ENCODE results near the gene SCFD2. TPM values are rescaled to one million over a fixed set of nuclear protein-coding genes. Genes with fewer than 3 reads are reported as not detected.

SCFD2 gene
- polyA plus RNA-seq, 1 donor = 10.3 TPM

DNA sequence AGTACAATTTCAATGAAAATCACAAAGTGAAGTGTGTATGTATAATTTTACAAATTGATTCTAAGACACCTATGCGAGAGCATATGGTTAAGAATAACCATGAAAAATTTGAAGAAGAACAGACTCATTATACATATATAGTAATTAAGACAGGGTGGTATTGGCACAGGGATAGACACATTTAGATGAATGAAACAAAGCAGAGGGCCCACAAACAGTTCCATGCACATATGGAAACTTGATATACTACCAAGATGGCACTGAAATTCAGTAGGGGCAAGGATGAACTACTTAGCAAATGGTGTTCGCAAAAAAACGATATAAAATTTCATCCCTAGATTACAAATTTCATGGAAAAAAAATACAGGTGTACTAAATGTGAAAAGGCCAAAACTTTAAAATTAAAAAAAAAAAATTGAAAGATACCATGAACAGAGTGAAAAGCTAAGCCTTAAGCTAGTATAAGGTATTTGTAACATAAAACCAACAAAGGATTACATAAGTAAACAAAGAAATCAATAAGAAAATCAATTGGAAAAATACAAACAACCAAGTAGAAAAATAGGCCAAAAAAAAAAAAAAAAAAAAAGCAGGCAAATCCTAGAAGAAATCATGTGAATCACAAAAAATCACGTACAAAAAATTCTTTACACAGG, 418.3 kb downstream of the SCFD2 start:
- no peak for DNase-seq

DNA sequence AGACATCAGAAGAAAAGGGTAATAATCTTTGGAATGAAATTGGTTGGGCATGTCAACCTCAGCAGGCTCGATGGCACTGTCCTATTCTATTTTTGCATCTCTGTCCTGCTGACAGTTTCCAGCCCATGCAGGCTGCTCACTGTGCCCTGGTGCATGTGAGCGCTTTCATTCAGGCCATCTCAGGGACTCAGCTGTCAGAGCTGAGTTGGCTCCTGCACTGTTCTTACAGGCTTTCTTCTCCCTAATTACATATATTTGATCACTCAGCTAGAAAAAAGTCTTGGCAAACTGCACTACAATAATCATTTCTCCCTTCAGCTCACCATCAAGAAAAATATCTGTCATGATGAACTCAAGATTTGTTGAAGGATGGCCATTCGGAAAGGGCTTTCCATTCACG, 419.0 kb downstream of the SCFD2 start:
- DNase-seq = no peak

DNA sequence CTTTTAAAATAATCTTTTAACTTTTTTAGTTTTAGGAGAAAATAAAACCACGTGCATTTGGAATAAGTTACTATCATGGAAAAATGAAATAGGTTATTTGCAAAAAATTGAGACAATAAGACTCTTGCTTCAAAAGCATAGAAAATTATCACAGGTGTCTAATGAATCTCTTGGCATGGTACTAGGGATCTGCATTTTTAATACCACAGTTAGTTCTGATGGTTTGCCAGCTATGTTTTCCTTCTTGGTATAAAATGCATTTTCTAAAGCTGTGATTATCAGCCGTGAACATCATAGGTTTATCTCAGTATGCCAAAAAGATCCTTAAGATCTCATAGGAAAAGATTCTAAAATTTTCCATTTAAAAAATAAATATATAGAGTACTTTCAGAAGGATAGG, 419.9 kb downstream of the SCFD2 start:
- DNase-seq = no peak

DNA sequence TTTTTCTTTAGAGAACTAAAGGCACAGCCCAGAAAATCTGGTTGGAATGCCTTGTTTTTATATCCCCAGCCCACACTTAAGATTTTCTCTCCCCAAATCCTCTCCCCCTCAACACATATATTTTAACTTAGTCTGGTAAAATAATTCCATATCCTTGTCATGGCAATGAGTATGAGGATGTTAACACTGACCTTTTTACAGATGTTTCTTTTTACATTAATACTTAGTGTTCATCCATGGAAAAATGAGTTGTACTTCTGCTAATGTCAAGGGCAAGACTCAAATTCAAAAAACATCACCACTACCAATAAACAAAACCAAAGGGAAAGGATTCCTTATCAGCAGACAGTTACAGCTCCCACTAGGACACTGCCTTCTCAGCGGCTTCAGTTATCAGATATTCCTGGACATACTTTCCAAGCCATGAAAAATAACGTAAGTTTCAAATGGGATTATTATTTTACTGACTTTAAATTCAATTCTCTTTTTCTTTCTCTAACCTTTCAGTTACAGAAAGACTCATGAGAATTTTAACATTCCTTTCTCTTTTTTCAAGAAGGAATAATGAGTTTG, 420.4 kb downstream of the SCFD2 start:
- DNase-seq = no peak

DNA sequence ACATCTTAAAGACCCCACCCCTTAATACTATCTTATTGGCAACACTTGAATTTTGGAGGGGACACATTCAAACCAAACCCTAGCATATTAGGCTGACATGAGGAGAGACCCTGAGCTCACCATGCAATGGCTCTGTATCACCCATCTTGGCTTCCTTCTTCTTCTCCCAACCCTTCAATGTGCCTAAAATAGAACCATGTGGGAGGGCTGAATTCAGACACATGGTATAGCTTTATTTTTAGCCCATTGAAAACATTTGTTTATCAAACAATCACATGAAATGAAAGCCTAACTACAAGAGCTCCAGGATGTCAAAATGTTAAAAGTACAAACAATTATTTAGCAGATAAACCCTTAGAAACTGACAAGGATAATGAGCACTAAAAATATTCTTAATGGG, 422.2 kb downstream of the SCFD2 start:
- DNase-seq = no peak

DNA sequence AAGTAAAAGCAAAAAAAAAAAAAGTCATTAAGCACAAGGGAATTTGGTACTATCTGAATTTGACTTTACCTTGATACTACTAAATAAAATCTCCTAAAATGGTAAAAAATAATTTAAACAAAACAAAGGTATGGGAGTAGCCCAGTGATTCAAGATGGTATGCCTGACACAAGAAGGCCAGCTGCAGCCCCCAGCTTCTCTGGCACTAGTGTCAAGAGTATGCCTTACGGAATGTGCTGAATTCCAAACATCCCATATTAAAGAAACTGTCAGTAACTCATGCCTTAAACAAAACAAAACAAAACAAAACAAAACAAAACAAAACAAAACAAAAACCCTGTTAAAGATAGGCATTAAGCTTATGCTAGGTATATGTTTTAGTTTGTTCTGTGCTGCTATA, 422.9 kb downstream of the SCFD2 start:
- no peak for DNase-seq

DNA sequence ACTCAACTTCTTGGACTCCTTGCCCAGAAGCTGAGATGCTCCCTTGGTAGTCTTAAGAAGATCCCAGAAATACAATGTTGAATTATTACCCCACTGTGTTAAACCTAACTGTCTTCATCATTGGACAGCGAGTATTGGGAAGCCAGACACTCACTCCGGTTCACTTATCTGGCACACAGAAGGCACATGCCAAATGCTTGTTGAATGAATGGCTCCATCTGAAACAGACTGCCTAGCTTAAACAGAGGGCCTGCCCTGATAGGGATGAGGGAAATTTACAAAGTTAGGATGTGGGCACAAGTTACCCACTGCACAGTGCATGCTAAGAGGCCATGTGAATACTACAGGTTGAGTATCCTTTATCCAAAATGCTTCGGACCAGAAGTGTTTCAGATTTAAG, 424.4 kb downstream of the SCFD2 start:
- no peak for DNase-seq

DNA sequence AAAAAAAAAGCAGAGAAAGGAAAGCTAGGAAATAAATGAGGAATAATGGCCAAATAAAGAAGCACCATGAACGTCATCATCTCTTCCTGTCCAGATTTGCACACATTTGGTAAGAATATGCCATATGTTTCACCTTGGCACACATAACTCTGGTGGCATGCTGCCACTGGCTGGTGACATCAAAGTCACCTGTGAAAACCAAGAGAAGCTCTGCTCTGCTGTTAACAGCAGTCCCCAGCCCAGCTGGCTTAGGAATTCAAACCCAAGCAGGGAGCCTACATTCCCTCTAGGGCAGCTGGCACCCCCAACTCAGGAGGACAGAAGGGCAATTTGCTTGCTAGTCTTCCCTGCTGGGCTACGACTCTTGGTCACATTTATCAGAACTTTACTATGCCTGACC, 426.1 kb downstream of the SCFD2 start:
- no peak for DNase-seq

DNA sequence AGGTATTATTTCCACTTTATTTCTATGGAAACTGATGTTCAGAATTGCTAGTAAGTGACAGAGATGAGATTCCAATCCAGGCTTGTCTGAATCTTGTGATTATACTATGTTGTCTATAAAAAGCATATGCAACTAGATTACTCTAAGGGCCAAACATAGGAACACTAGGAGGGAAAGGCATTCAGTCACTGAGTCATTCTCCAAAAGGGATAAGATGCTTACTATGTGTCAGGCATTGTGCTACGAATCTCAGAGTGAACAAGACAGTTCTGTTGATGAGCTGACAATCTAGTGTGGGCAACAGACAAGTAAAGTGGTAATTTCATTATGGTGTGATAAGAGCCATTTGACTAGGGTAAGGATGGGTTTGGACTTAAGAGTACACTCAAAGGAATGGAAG, 426.5 kb downstream of the SCFD2 start:
- DNase-seq = no peak

DNA sequence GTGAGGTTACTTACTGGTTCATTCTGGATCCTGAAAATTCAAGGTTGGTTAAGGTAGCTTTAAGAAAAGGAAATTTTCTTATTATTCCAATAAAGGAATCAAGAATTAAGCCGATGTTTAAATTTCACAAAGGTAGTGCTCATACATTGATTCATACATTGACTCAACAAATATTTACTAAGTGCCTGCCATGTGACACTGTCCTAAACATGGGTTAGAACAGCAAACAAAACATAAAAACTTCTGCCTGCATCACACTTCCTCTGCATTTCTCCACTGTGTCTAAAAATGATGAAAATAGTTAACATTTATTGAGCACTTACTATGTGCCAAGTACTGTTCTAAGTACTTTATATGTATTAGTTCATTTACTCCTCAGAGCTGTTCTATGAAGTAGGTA, 428.0 kb downstream of the SCFD2 start:
- DNase-seq = no peak

DNA sequence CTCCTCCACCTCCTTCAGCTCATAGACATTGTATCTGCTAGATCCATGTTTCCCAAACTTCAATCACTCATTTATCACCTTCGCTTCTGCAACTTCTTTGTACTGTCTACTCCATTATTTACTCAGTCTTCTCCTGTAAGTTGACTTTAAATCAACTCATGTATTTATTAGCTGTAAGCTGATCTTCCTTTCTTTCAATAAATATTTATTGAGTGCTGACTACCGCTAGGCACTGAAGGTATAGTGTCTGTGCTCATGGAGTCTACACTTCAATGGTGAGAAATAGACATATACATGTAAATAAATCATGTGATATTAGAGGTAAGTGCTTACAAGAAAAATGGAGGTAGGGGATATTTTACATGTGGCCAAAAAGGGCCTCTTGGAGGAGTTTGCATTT, 429.1 kb downstream of the SCFD2 start:
- no peak for DNase-seq

DNA sequence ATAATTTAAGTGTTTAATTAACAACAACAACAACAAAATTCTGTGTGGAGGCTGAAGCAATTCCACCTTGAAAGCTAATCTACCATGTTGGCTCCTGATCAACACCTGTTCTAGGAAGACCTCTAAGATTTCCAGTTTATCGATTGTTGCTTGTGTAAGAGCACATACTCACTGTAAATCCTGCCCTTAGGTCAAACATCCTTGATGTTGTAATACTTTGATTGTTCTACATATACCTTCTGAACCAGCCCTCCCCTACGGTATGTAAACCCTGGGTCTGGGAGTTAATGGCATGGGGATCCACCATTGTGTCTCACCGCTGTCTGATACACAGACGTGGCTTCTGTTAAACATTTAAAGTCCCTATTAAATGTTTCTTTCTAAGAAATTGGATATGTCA, 430.5 kb downstream of the SCFD2 start:
- DNase-seq = no peak

DNA sequence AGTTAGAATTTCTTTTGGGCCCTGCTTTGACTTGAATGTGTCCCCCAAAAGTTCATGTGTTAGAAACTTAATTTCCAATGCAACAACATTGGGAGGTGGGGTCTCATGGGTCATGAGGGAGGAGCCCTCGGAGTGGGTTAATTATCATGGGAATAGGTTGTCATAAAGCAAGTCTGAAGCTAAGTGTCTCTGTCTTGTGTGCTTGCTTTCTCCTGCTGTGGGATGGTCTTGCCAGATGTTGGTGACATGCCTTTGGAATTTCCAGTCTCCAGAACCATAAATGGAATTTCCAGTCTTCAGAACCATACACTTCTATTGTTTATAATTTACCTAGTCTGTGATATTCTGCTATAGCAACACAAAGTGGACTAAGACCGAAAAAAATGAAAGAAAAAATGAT, 432.1 kb downstream of the SCFD2 start:
- no peak for DNase-seq

DNA sequence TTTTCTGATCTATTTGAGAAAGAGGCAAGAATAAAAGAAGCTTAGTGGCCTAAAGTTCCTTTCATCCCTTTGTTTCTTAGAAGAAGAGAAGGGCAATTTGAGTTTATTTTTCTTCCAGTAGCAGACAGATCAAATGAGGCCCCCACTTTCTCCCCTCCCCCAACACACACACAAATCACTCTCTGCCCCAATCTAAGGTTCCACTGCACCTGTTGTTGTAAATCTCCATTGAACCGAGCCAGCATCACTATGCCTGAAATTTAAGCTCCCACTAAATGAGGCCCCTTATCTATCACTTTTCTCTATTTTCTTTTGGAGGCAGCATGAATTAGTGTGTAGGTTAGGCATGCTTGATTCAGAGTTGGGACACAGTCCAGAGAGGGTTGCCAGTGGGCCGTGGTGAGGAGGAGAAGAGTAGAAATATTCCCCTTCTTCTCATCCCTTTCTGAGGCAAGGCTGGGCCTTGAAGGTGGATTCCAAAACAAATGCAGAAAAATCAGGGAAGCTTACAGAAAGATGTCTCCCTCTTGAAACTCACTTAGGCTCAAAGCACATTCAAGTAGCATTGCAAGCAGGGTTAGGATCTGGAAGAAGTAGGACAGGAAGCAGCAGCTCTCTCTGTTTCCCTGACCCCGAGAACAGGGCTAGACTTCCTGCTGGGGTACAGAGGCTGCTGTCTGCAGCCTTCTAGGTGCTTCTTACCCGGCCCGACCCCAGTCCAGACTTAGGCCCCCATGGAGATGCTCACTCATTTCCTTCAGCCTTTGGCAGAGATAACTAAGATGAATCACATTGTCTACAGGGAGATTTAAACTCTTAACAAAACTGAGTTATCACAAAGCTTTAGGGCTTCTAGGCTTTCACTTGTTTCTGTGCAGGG, 433.0 kb downstream of the SCFD2 start:
- no peak for DNase-seq

DNA sequence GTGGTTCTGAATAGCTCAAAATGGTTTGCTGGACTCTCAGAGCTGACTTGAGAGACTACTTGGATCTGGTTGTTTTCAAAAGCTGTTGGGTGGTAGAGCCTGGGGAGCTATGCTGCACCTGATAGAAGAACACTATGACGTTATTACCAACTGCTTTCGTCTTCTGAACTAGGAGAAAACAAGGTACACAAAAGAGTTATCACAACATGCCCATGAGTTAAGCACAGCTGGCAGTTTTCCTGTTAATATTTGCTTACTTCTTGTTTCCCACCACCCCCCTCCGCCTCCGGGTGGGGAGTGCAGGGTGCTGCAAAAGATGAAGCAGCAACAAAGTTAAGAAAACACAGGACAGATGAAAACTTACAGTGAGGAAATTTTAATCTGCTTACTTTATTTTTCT, 434.6 kb downstream of the SCFD2 start:
- DNase-seq = no peak

DNA sequence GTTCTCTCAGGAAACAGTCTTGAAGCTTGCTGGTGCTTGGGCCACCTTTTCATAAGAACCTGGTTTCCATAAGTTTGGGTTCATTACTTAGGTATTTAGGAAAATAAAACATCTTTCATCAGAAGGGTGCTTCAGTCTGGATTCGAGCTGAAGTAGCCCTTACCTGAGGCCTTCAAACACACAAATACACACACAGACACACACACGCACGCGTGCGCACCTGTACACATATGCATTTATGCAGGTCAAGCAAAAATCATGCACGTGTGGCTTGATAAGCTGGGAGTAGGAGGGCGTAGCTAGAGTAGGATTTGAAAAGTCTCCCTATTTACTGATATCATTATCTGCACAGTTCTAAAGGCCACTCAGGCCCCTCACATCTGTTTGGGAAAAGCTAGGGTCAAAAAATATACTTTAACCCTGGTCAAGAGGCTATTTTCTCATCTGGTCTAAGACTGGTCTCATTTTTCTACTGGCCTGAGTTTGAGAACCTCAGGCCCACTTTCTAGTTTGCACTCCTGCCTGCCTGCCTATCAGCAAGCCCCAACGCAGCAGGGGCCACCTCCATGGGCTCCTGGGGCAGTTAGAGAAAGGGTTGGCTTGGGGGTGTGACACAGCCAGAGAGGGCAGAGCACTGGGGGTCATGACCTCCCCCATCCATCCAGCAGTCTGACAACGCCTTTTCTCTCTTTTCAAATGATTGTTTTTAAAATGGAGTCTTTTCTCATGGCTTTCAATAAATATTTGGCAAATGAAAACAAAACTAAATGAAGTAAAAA, 439.5 kb downstream of the SCFD2 start:
- DNase-seq = no peak

DNA sequence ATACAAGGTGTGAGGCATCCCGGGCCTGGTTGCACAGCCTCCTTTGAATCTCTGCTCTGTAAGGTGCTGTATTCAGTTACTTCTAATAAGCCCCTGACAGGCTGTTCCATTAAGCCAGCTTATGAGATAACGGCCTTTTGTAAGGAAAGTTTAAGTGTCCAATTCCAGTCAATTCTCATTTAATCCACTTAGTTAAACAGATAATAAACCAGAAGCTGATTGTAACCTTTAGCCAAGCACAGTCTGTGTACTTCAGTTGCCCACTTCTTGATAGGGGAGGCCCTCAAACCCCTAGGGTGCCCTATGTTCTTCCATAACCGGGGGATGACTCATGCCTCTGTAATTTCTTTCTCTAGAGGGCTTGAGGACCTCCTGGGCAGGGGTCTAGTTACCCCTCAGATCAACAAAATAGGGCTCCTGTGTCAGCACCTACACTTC, 440.3 kb downstream of the SCFD2 start:
- no peak for DNase-seq

DNA sequence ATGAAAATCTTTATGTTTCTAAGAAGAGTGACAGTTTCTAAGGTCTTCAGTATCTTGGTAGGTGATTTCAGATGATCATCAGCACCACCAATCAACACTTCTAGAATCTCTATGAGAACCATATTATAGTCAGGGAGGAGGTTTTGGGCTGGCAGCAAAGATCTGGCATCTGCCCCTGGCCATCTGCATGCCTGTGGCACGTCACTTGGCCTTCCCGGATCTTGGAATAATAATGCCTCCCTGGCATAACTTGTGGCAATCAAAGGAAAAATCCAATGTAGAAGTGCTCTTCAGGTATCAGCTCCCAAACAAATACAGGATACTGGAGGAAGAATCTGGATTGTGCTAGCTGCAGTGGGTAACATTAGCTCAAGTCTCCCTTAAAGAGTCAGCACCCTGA, 446.4 kb downstream of the SCFD2 start:
- DNase-seq = no peak

DNA sequence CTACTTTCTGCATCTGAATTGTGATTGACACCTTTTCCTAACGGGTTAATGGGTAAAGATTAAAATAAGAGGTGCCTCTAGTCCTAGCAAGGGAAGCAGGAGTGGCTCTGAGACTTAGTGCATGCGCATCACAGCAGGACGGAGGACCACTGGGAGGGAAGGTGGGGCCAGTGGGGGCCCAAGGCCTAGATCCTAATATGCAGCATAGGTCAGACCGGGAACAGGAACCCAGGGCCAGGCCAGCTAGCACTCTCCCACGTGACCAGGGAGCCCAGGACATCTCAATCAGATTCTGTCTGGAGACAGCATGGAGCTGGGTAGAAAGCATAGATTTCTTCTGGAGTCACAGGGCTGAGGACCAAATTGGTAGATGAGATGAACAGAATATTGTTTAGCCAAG, 448.0 kb downstream of the SCFD2 start:
- DNase-seq = no peak

DNA sequence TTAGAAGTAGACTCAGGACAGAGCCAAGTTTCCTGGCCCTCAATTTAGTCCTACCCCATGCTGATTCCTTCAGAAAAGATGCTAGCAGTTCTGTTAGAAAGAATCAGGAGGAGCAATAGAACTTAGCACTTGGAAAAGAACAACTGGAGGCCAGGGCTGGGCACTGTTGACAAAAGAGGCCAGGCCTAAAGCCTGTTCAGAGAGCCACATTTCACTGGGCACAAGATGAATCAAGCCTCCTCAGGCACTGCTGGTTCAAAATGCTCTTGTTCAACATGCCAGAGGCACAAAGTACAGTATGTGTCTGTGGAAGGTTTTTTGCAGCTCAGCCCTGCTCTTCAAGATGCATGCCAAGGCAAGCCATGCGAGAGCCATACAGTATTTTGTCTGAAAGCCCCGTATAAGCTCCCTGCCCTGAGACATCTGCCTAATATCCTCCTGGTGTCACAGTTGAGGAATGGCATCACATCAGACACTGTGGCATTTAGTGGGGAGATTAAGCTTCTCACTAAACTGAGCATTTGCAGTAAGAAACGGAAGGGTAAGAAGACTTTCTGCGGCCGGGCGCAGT, 450.0 kb downstream of the SCFD2 start:
- DNase-seq = no peak

DNA sequence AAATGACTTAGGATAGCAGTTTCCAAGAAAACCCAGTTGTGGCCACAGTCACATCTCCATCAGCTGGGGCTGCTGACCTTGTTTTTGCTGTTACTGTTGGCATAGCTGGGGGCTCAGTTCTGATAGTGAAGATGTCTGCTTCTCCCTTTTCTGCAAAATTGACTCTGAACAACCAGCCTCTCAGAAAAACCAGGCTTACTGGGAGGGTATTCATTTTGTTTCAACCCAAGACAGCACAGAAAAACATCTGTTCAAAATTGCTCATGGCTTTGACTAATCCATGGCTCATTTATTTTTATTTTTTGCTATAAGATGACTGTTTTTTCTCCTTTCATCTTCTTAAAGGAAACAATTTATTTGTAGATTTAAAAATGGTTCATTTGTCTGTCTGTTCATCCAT, 450.7 kb downstream of the SCFD2 start:
- no peak for DNase-seq

DNA sequence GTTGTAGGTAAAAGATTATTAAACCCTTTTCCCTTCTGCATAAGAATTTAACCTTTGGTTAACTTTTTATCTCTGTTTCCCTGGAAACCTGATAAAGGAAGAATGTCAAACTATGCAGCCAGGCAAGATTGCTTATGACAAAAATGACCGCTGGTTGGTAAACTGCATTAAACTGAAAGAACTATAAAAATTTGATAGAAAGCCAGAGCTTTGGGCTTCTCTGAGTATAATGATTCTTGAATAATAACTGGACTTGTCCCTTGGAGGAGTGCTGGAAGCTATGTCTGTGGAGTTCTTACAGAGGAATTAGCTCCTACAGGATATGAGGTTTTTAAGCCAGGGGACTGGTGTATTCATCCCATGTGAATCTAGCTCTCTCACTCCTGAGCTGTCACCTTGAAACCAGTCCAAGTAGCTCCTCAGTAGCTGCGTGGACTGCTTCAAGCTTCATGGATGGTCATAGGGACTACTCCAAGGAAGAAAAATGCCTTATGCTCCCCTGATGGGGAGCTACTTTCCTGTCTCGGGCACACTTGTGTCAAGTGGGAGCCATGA, 451.7 kb downstream of the SCFD2 start:
- no peak for DNase-seq
